Neural progenitor cell (in vitro differentiated cells): ENCODE data around the gene NDUFAF8.

Source experiments
- EZH2 ChIP-seq: fragments of 200-600 bp; sonication (generic); IDR thresholded peaks from 2 replicates; pipeline ENCODE4 v1.6.1; 2017; ENCODE audit warnings: antibody characterized with exemption, mild to moderate bottlenecking, moderate library complexity
- EZH2phosphoT487 ChIP-seq: fragments of 200-600 bp; sonication (generic); IDR thresholded peaks from 2 replicates; pipeline ENCODE4 v1.6.1; 2017; ENCODE audit warnings: antibody characterized with exemption
- TF ChIP-seq, protein P1 (sequence below): fragments of 200-600 bp; sonication (generic); IDR thresholded peaks from 2 replicates; pipeline ENCODE4 v1.5.1; 2017; ENCODE audit warnings: antibody characterized with exemption, mild to moderate bottlenecking

DNA sequence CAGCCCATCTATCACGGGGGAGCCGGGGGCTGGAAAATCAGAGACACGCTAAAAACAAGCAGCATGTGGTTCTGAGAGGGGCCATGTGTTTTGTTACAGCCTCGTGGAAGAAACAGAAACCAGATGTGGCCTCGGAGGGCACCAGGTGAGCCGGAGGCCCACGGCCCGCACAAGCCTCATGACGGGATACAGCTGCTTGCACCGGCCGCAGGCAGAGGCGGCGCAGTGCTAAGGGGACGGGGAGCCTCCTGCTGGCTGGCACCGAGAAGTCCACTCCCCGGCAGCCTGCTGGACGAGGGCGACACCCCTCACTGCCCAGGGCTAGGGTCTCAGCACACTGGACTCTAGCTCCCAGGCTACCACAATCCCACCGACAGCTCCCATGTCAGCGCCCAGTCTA lies 19.2 kb downstream of the NDUFAF8 start:
- TF ChIP-seq, protein P1, sequence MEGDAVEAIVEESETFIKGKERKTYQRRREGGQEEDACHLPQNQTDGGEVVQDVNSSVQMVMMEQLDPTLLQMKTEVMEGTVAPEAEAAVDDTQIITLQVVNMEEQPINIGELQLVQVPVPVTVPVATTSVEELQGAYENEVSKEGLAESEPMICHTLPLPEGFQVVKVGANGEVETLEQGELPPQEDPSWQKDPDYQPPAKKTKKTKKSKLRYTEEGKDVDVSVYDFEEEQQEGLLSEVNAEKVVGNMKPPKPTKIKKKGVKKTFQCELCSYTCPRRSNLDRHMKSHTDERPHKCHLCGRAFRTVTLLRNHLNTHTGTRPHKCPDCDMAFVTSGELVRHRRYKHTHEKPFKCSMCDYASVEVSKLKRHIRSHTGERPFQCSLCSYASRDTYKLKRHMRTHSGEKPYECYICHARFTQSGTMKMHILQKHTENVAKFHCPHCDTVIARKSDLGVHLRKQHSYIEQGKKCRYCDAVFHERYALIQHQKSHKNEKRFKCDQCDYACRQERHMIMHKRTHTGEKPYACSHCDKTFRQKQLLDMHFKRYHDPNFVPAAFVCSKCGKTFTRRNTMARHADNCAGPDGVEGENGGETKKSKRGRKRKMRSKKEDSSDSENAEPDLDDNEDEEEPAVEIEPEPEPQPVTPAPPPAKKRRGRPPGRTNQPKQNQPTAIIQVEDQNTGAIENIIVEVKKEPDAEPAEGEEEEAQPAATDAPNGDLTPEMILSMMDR: peak; percentile 38
- TF ChIP-seq EZH2phosphoT487 (no peak), EZH2 (no peak)
